ENCODE data around the gene IL1A. TPM values are rescaled to one million over a fixed set of nuclear protein-coding genes. Genes with fewer than 3 reads are reported as not detected.
"Not testable (repeated sequence)": the region's sequence is repeated elsewhere in the genome, so short reads cannot be mapped to it uniquely, and the experiment has no call there.

The IL1A gene, protein sequence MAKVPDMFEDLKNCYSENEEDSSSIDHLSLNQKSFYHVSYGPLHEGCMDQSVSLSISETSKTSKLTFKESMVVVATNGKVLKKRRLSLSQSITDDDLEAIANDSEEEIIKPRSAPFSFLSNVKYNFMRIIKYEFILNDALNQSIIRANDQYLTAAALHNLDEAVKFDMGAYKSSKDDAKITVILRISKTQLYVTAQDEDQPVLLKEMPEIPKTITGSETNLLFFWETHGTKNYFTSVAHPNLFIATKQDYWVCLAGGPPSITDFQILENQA
- not detected for total RNA-seq
- long read RNA-seq: 0 reads

DNA sequence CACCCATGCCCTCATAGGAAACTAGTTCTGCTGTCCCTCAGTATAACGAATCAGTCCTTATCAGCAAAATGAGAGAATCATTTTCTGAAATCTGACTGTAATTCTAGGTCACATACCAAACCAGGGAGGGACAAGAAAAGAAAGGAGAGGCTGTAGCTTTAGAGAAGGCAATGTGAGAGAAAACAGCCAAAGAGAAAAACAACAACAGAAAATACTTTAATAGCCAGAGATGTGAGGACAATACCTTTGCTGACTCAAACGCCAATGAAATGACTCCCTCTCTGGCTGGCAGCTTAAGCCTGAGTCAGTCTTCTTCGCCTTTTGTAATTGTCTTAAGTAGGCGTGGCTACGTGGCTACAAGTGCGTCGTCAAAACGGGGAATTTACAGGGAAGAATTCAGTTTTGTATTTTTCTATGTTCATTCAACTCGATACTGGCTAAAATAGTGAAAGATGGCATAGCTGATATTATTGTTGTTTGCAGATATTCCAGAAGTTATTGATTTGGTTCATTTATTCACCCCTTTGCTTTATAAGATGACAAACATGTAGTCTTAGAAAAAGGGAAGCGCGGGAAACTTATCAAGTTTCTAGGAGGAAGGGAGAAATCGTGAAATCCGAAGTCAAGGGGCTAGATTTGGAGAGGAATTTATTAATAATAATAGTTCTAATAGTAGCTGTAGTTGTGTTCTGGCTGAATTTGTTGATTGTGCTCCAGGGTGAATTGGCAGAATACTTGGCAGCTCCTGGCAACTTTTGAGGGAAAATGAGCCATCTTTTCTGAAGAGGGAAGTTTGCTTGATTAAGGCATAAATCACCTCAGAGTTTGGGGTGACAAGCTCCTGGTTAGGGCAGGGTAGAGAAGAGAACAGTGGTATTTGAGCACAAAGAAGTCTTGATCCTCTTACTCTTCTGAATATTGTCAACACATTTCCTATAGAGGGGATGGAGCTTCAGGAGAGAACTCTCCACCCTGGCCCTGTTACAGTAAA, at the start of gene IL1A:
Gene IL1A (minus strand): TSS at position 295 of the 991 bp plus-strand sequence. CDS start 723 bp downstream, outside the sequence.
- no peak for DNase-seq (ENCODE audit: low spot score)

DNA sequence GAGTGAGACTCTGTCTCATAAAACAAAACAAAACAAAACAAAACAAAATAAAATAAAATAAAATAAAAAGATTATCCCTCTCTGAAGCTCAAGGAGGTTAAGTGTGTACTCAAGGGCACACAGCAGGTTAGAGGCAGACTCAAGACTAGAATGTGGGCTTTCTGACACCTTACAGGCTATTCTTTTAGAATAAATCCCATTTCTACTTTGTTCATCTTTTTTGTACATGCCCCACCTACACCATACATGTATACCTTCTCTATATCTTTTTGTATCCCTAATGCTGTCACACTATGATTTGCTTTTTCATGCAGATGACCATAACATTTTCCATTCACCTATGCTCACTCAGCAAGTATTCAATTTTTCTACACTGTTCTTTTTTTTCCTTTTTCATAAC, 49.7 kb upstream of the IL1A start:
- no peak for DNase-seq (ENCODE audit: low spot score)

DNA sequence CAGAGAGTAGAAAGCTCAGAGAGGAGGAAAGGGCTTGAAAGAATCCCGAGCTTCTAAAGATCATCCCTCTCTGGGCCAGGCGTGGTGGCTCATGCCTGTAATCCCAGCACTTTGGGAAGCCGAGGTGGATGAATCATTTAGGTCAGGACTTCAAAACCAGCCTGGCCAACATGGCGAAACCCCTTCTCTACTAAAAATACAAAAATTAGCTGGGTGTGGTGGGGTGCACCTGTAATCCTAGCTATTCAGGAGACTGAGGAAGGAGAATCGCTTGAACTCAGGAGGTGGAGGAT, 49.3 kb upstream of the IL1A start:
- DNase-seq (ENCODE audit: low spot score): not testable (repeated sequence)

DNA sequence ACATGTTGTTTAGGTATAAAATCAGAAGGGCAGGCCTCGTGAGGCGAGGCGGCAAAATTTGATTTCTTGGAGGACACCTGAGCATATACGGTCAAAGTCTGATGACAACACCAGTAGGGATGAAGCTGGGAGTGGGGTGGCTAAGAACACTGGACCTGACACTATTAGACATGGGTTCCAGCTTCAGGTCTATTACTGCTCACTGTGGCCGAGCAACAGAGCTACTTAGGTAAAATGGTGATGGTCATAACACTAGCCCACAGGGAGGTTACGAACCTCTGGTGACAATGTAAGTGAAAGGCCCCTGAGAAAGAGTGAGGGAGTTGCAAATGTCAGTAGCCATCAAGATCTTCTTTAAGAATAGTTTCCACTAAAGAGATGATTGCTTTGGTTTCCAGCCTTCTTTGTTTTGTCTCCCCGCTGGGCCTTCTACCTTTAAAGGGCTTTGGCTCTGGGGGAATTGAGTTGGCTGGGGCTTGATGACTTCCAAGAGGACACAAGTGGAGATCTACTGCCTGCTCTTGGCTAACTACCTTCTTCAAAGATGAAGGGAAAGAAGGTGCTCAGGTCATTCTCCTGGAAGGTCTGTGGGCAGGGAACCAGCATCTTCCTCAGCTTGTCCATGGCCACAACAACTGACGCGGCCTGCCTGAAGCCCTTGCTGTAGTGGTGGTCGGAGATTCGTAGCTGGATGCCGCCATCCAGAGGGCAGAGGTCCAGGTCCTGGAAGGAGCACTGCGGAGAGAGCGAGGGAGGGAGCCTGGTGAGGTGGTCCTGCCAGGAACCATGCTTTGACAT, 48.7 kb upstream of the IL1A start:
- no peak for DNase-seq (ENCODE audit: low spot score)

DNA sequence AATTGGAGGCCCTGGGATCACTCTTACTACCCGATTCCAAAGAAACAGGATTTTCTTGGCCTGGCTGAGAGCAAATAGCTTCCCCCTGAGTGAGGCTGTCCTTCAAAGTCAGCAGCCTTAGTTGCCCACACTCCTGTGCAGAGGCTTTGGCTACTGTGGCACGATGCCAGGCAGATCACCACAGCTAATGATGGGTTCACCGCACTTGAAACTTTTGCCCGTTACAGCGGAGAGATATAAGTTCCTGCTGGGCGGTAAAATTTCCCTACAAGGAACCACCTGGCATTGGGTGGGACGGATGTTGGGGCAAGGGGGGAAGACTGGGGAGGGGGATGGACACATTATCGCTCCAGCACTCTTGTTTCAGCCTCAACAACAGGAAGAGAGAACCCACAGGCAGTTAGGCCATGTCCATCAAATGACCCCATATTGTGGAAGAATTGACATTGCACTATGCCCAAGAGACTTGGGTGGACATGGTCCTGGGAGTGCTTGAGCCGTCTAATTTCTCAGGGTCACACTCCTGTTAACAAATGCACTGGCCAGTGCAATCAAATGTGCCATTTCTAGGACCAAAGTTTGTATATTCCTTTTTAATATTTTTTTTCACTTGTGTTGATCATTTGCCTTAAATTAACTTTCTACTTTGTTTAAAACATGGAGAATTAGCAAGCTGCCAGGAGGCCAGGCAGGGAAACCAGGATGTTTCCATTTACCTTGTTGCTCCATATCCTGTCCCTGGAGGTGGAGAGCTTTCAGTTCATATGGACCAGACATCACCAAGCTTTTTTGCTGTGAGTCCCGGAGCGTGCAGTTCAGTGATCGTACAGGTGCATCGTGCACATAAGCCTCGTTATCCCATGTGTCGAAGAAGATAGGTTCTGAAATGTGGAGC, 47.9 kb upstream of the IL1A start:
- no peak for DNase-seq (ENCODE audit: low spot score)

DNA sequence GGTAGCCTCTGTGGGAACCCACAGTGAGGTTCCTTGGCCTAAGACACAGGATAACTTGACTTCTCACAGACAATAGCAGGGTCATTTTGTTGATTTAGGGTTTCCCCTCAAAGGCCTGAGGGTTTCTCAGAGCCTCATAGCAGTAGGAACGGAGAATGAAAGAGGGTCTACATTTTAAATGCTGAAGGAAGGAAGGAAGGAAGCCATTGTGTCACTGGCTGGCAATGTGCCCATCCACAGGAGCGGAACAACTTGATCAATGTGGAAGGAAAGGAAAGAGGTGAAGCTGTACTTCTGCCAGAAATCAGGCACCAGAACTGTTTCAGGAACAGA, 47.2 kb upstream of the IL1A start:
- DNase-seq (ENCODE audit: low spot score): no peak

DNA sequence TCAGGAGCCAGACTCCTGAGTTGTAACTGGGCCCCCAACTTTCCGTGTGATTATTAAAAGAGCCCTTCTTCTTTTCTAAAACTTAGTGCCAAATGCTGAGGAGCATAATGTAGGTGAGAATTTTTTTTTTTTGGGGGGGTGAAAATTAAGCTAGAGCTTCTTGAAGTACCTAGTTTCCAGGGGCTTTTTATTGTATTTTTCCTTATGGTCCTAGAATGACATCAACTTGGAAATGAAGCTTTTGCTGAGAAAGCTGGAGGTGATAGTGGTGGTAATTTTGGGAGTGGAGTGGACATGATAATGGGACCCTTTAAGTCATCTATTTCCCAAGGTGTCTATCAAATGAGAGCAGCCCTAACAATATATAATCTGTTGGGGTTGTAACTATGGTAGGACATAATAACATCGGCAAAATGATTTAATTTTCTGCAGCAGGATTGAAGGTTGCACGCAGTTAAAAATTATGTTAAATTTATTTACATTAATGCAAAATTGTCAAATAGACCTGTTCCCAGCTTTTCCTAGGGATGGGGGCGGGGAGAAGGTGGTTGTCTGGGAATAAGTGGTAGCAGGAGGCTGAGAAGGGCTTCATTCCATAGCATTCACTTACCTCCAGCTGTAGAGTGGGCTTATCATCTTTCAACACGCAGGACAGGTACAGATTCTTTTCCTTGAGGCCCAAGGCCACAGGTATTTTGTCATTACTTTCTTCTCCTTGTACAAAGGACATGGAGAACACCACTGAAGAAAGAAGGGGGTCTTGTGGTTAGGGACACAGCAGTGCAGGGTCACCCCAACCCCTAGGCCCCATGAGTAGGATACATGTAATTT, 46.6 kb upstream of the IL1A start:
- no peak for DNase-seq (ENCODE audit: low spot score)

DNA sequence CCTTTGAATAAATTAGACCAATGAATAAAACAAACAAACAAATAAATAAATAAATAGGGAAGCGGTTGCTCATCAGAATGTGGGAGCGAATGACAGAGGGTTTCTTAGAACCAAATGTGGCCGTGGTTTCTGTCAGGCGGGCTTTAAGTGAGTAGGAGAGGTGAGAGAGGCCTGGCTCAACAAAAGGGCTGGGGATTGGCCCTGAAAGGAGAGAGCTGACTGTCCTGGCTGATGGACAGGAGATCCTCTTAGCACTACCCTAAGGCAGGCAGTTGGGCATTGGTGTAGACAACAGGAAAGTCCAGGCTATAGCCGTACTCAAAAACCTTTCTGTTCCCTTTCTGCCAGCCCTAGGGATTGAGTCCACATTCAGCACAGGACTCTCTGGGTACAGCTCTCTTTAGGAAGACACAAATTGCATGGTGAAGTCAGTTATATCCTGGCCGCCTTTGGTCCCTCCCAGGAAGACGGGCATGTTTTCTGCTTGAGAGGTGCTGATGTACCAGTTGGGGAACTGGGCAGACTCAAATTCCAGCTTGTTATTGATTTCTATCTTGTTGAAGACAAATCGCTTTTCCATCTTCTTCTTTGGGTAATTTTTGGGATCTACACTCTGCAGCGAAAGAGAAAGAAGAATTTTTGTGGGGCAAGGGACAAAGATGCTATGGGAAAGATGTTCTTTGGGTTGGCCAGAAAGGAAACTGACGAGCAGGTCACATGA, 45.8 kb upstream of the IL1A start:
- no peak for DNase-seq (ENCODE audit: low spot score)

DNA sequence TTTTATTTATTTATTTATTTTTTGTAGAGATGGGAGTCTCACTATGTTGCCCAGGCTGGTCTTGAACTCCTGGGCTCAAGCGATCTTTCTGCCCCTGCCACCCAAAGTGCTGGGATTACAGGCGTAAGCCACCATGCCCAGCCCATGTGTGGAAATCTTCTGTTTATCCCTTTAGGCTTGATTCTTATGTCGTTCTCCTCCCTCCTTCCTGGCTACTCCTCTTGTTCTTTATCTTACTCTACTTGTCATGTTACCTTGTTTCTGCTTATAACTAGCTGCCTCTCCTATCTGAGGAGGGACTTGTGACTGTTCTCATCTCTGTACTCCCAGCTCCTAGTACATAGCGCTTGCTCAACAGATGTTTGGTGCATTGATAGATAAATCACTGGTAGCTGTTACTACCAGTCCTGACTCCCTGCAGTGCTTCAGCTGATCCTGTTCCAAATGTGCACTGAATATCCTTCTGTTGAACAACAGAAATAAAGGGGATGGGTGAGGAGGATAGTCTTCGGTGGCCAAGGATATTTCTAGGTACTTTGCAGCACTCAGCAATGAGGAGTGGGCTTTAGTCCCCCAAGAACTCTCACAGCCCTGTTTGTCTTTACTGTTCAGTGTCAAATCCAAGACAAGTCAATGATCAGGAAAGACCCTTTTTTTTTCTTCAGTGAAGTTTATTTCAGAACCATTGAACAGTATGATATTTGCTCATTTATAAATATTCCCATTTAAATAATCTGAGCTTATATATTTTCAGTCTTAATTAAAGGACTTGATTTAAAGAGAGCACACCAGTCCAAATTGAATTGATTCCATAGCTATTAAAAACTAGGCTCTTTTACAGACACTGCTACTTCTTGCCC, 45.0 kb upstream of the IL1A start:
- DNase-seq (ENCODE audit: low spot score): no peak

DNA sequence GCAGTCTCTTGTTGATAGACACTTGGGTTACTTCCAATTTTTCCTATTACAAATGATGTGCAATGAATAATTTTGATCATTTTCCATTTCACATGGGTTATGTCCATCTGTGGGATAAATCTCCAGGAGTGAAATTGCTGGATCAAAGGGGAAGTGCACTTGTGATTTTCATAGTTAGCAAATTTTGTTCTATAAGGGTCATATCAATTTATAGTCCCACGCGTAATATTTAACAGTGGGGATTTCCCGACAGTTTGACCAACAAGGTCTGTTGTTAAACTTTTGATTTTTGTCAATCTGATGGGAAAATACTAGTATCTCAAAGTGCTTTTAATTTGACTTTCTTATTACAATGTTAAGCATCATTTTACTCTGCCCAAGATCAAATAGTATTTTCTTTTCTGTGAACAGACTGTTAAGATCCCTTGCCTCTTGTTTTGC, 44.0 kb upstream of the IL1A start:
- no peak for DNase-seq (ENCODE audit: low spot score)

DNA sequence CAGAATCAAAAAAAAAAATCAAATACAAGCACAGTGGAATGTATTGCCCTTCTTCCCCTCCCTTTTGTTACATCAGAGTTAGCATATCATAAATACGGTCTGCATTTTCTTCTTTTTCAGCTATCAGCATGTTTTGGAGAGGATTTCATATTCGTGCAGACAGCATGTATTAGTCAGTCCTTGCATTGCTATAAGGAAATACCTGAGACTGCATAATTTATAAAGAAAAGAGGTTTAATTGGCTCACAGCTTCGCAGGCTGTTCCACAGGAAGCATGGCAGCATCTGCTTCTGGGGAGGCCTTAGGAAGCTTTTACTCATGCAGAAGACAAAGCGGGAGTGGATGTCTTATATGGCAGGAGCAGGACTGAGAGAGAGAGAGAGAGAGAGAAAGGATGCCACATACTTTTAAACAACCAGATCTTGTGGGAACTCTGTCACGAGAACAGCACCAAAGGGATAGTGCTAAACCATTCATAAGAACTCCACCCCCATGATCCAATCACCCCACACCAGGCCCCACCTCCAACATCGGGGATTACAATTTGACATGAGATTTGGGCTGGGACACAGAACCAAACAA, 43.4 kb upstream of the IL1A start:
- DNase-seq (ENCODE audit: low spot score): no peak

DNA sequence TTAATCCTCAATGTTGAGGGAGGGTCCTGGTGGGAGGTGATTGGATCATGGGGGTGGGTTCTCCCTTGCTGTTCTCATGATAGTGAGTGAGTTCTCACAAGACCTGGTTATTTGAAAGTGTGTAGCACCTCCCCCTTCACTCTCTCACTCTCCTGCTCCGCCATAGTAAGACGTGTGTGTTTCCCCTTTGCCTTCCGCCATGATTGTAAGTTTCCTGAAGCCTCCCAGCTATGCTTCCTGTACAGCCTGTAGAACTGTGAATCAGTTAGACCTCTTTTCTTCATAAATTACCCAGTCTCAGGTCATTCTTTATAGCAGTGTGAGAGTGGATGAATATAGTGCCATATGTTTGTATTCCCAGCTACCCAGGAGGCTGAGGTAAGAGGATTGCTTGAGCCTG, 42.7 kb upstream of the IL1A start:
- DNase-seq (ENCODE audit: low spot score): no peak

DNA sequence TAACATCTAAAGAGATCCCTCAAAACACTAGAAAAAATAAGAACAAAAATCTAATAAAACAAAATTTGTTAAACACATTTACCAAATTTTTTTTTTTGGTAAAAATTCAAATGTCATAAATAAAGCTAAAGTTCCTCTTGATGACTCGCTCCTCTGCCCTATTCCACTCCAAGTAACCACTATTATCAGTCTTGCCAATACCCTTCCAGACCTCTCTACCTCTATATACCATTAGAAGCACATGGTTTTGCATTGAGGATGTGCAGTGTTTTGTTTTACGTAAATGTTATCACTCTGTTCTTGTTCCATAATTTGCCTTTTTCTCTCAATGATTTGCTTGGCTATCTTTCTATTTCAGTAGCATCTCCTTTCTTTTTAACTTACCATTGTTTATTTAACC, 41.4 kb upstream of the IL1A start:
- DNase-seq (ENCODE audit: low spot score): no peak

DNA sequence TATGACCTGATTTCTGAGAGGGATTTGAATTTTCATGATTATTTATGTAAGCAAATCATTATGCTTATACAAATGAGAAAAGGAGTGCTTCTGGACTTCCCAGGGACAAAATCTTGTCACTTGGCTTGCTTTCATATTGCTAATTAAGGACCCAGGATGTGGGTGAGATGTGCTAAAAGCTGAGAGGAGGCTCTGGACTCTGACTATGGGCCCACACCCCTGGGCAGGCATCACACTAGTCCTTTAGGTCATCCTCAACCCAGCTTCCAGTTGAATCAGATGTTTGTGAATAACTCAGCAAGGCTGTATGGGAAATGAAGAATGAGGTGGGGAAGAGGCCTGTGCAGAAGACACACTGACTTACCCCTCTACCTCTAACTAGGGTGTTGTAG, 40.4 kb upstream of the IL1A start:
- no peak for DNase-seq (ENCODE audit: low spot score)

DNA sequence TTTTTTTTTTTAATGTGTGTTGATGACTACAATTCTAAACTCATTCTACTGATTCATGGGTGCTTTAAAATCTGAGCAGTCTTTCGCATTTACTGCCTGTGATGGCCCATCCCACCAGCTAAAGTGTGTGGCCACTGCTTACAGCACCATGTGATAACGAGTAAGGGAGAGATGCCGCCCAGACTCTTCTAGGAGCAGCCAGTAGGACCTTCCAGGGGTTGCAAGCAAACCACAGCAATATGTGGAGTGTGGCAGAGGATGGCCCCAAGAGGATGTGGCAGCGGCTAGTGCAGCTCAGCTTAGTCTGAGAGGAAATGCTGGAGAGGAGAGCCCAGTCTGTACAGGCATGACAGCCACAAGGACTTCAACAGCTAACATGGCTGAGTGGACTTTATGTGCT, 37.4 kb upstream of the IL1A start:
- DNase-seq (ENCODE audit: low spot score): no peak

DNA sequence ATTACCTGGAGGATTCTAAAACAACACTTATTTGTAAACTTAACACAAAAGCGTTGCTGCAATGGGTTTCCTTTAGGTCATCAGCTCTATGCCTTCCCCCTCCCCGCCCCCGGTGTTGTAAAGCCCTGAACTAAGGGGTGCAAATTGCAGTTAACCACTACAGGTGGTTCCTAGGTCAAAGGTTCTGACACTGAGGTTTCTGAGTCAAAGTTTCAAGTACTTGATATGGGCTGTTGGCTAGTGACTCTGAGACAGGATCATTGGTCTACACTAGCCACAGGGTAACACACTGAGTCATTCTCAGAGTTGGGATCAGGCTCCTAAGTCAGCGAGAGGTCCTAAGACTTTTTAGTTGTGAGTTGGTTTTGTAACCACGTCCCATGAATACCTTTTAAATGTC, 36.8 kb upstream of the IL1A start:
- no peak for DNase-seq (ENCODE audit: low spot score)

DNA sequence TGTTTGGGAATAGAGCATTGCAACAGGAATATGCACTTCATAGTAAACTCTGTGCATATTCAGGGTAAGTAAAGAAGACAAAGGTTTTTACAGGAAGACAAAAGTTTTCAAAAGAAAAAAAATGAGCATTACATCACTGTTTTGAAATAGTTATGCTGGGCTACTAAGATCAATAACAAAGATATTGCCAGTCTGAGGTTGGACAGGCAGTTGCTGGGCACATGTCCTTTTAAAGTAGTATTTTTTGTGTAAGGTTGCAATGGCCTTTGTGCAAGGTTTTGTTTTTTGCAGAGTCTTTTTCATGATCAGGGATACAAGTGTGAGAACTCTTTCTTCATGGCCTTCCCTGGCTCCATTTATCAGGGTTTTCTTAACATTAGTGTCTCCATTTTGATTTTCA, 36.0 kb upstream of the IL1A start:
- DNase-seq (ENCODE audit: low spot score): no peak

DNA sequence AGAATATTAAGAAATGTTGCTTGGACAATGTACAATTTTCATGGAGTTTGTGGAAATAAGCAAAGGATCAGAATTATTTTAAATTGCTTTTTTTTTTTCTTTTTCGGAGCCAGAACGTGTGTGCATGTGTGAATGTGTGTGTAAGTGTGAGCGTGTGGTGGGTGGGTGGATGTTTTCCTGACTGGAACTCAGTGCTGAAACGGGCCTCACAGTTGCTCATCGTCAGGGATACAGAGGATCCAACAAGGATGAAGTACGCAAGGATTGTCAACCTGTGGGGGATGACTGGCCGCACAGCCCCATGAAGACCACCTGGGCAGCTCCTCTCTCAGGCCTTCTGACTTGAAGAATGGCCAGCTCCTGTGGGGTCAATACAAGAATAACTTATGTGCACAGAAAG, 34.8 kb upstream of the IL1A start:
- no peak for DNase-seq (ENCODE audit: low spot score)
